ENCODE data around the gene NAGPA. TPM values are rescaled to one million over a fixed set of nuclear protein-coding genes. Genes with fewer than 3 reads are reported as not detected.

The NAGPA gene
- total RNA-seq, 4 donors from 2014 or later: 15.1 to 27.5 (median 27.4) TPM

GRCh38 chr16:5071681-5072333, 38.1 kb upstream of the NAGPA start, which contains the start of gene ALG1:
Gene ALG1, plus strand, starts transcription at chr16:5071843. Its CDS starts 7 bp downstream, at chr16:5071850.
- H3K36me3 ChIP-seq: peaks cover 0 to 25% of the 10 kb centered on the region in 2 donors
- peak; percentile 95 to 97 for ATAC-seq
- peak within 1 kb of the TSS; percentile 76 to 98 (median 91) for H3K4me3 ChIP-seq
- H3K4me1 ChIP-seq: peaks cover 8 to 13% of the 10 kb centered on the region in 2 donors
- peak in 1 of 5 experiments; percentile 29 for TF ChIP-seq CTCF (IDR thresholded peaks at IDR 0.05 in 4 of 5, conservative IDR thresholded peaks at IDR 0.05 in 1 of 5)
- TF ChIP-seq POLR2A (IDR thresholded peaks at IDR 0.05): peak; percentile 41 to 52
- DNase-seq: peak; percentile 72 to 84
- H3K27me3 ChIP-seq: no peaks in the 10 kb centered on the region
- H3K9me3 ChIP-seq: no peaks in the 10 kb centered on the region
- in situ Hi-C loops (cut with MboI; ENCODE audit: low sequenced_read_pairs in 4 of 4) (no loop called here), intact Hi-C loops (cut with DNase I; ENCODE audit: low total_unique reads) (loop anchor here (1.0 to 10.0 kb wide), 2 partner anchors 39 to 457 kb away; partner anchors contain the start of genes NAGPA and UBALD1)
- H3K27ac ChIP-seq: peak within 1 kb of the TSS; percentile 72 to 88 (median 82)

- no peaks in the 10 kb centered on the region for H3K27me3 ChIP-seq
- ATAC-seq: no peak
- H3K27ac ChIP-seq: peak overlapping the region; percentile 72 to 88 (median 82)
- peaks cover 0 to 22% of the 10 kb centered on the region in 2 donors for H3K36me3 ChIP-seq
- no peaks in the 10 kb centered on the region for H3K9me3 ChIP-seq
- in situ Hi-C loops (cut with MboI; ENCODE audit: low sequenced_read_pairs in 4 of 4) (no loop called here), intact Hi-C loops (cut with DNase I; ENCODE audit: low total_unique reads) (loop anchor here (1.0 to 10.0 kb wide), 2 partner anchors 38 to 457 kb away; partner anchors contain the start of genes NAGPA and UBALD1)
- H3K4me1 ChIP-seq: peaks cover 8 to 13% of the 10 kb centered on the region in 2 donors
- no peak for TF ChIP-seq POLR2A (IDR thresholded peaks at IDR 0.05)
- TF ChIP-seq CTCF (IDR thresholded peaks at IDR 0.05 in 4 of 5, conservative IDR thresholded peaks at IDR 0.05 in 1 of 5): no peak
- no peak for DNase-seq
- H3K4me3 ChIP-seq: peak overlapping the region; percentile 76 to 98 (median 91)
These were observed 37.6 kb upstream of the NAGPA start for GRCh38 chr16:5071341-5071680.

- TF ChIP-seq CTCF (IDR thresholded peaks at IDR 0.05 in 4 of 5, conservative IDR thresholded peaks at IDR 0.05 in 1 of 5) (no peak), POLR2A (IDR thresholded peaks at IDR 0.05) (no peak)
- Histone ChIP-seq H3K27me3 (no peaks in the 10 kb centered on the region), H3K9me3 (no peaks in the 10 kb centered on the region), H3K36me3 (peaks cover 0 to 15% of the 10 kb centered on the region in 2 donors), H3K27ac (peak overlapping the region; percentile 72 to 88 (median 82)), H3K4me3 (no peak overlapping the region), H3K4me1 (peaks cover 8 to 13% of the 10 kb centered on the region in 2 donors)
- in situ Hi-C loops (cut with MboI; ENCODE audit: low sequenced_read_pairs in 4 of 4) (no loop called here), intact Hi-C loops (cut with DNase I; ENCODE audit: low total_unique reads) (loop anchor here (1.0 to 10.0 kb wide), 2 partner anchors 37 to 456 kb away; partner anchors contain the start of genes NAGPA and UBALD1)
- no peak for ATAC-seq
- DNase-seq: no peak
These were observed 36.9 kb upstream of the NAGPA start for GRCh38 chr16:5070431-5071186.

- Histone ChIP-seq H3K4me3 (no peak overlapping the region), H3K36me3 (peaks cover 0 to 8% of the 10 kb centered on the region in 2 donors), H3K4me1 (peaks cover 8 to 13% of the 10 kb centered on the region in 2 donors), H3K27ac (no peak overlapping the region), H3K9me3 (no peaks in the 10 kb centered on the region), H3K27me3 (no peaks in the 10 kb centered on the region)
- no peak for TF ChIP-seq CTCF (IDR thresholded peaks at IDR 0.05 in 4 of 5, conservative IDR thresholded peaks at IDR 0.05 in 1 of 5)
- TF ChIP-seq POLR2A (IDR thresholded peaks at IDR 0.05): no peak
- in situ Hi-C loops (cut with MboI; ENCODE audit: low sequenced_read_pairs in 4 of 4): no loop called here
- DNase-seq (no peak), ATAC-seq (no peak)
- intact Hi-C loops (cut with DNase I; ENCODE audit: low total_unique reads): loop anchor here (10.0 kb wide), 1 partner anchor 455 kb away; the partner anchor contains the start of gene UBALD1
These were observed 36.1 kb upstream of the NAGPA start for GRCh38 chr16:5069854-5070253.

Data from gastrocnemius medialis (tissue), 4 donors.